AG08396 (cell line): ENCODE data around the gene CNTNAP4.

ENCODE experiments used
- DNase-seq: peaks from one replicate; pipeline ENCODE4 v3.0.0; 2012; ENCODE audit warnings: low spot score, mixed read lengths

CNTNAP4 gene

GRCh38 chr16:76490036-76490639 lies 212.9 kb downstream of the CNTNAP4 start:
- no peak for DNase-seq

GRCh38 chr16:76500006-76500405 lies 222.8 kb downstream of the CNTNAP4 start:
- DNase-seq = no peak

- DNase-seq = no peak
Measured at GRCh38 chr16:76502063-76502462, 224.9 kb downstream of the CNTNAP4 start.

GRCh38 chr16:76502555-76502954 lies 225.4 kb downstream of the CNTNAP4 start:
- no peak for DNase-seq

- no peak for DNase-seq
Measured at GRCh38 chr16:76503091-76503490, 225.9 kb downstream of the CNTNAP4 start.

GRCh38 chr16:76511203-76511602 lies 234.0 kb downstream of the CNTNAP4 start:
- DNase-seq = no peak

GRCh38 chr16:76518781-76519180 lies 241.6 kb downstream of the CNTNAP4 start:
- no peak for DNase-seq

- no peak for DNase-seq
Measured at GRCh38 chr16:76524356-76524755, 247.2 kb downstream of the CNTNAP4 start.

GRCh38 chr16:76524769-76525168 lies 247.6 kb downstream of the CNTNAP4 start:
- DNase-seq = no peak

GRCh38 chr16:76527244-76527643 lies 250.0 kb downstream of the CNTNAP4 start:
- DNase-seq = no peak

GRCh38 chr16:76529120-76529519 lies 251.9 kb downstream of the CNTNAP4 start:
- no peak for DNase-seq

- no peak for DNase-seq
Measured at GRCh38 chr16:76531236-76531635, 254.0 kb downstream of the CNTNAP4 start.

- no peak for DNase-seq
Measured at GRCh38 chr16:76532188-76532973, 255.2 kb downstream of the CNTNAP4 start.

GRCh38 chr16:76539609-76540008 lies 262.4 kb downstream of the CNTNAP4 start:
- no peak for DNase-seq

GRCh38 chr16:76541070-76541469 lies 263.9 kb downstream of the CNTNAP4 start:
- no peak for DNase-seq

GRCh38 chr16:76565542-76565941 lies 288.3 kb downstream of the CNTNAP4 start:
- no peak for DNase-seq

- no peak for DNase-seq
Measured at GRCh38 chr16:76571755-76572154, 294.6 kb downstream of the CNTNAP4 start.

- no peak for DNase-seq
Measured at GRCh38 chr16:76573281-76573680, 296.1 kb downstream of the CNTNAP4 start.

- no peak for DNase-seq
Measured at GRCh38 chr16:76574651-76575050, 297.4 kb downstream of the CNTNAP4 start.

- DNase-seq = no peak
Measured at GRCh38 chr16:76576526-76576925, 299.3 kb downstream of the CNTNAP4 start.

- DNase-seq = no peak
Measured at GRCh38 chr16:76577003-76577402, 299.8 kb downstream of the CNTNAP4 start.

- DNase-seq = no peak
Measured at GRCh38 chr16:76579277-76579922, 302.2 kb downstream of the CNTNAP4 start.

GRCh38 chr16:76583466-76583865 lies 306.3 kb downstream of the CNTNAP4 start:
- DNase-seq = no peak
